ENCODE results near the gene PAQR9. TPM values are rescaled to one million over a fixed set of nuclear protein-coding genes. Genes with fewer than 3 reads are reported as not detected.

The PAQR9 gene
- total and polyA plus RNA-seq, 2 of the 13 experiments (the other 11 are each of a cell fraction or from before 2014, with no cell fraction given) = 3.7 to 10.3 TPM

- Histone ChIP-seq H3K79me2 (ENCODE audit: insufficient read depth, low read length) (no peaks in the 10 kb centered on the region), H4K20me1 (ENCODE audit: insufficient read depth, low read length) (no peaks in the 10 kb centered on the region), H3K4me3 (replicated peaks in 1 of 3; ENCODE audit: insufficient read depth in 1 of 3, low read depth in 2 of 3, low read length in 3 of 3) (no peak overlapping the region), H3K4me2 (ENCODE audit: low read depth, low read length) (peak overlapping the region; percentile 48), H2AFZ (ENCODE audit: low read length) (no peak overlapping the region), H3K36me3 (replicated peaks in 1 of 2; ENCODE audit: control insufficient read depth in 1 of 2, insufficient read depth in 2 of 2, low read length in 2 of 2) (no peaks in the 10 kb centered on the region), H3K27me3 (ENCODE audit: control insufficient read depth in 1 of 2, insufficient read depth in 2 of 2, low read length in 2 of 2) (no peaks in the 10 kb centered on the region; a peak in 1 of 5 replicates), H3K4me1 (ENCODE audit: insufficient read depth, low read length) (peaks cover 43% of the 10 kb centered on the region), H3K9ac (ENCODE audit: insufficient read depth, low read depth, low read length) (no peak overlapping the region), H3K9me3 (ENCODE audit: low read length) (no peaks in the 10 kb centered on the region), H3K27ac (ENCODE audit: extremely low read length, insufficient read depth, low read length) (peak overlapping the region; percentile 28)
- in situ Hi-C loops (cut with HindIII; ENCODE audit: extremely low pct_ligation_motif_present, low pct_unique_long_range_greater_than_20kb) = no loop called here
- BruUV-seq (replicated peaks) = no TSS peak
- FAIRE-seq (no peak), ATAC-seq (peak; percentile 73), DNase-seq (ENCODE audit: low spot score) (no peak)
- CTCF ChIA-PET (ENCODE audit: low intra/inter-chr PET ratio, low total read pairs) = no interaction called here
- 49% methylated on average over 8 of the region's 8 CpGs for WGBS (ENCODE audit: low lambda C conversion rate)
- intact Hi-C loops (cut with micrococcal nuclease; ENCODE audit: unreplicated experiment) = no loop called here
- POLR2A ChIA-PET = interaction anchor here (1.3 to 4.1 kb wide), 3 partner anchors 9 to 12 kb away, joined by 5 to 27 read pairs (median 5); no protein-coding TSS in a partner anchor
- TF ChIP-seq EHMT2 (IDR thresholded peaks at IDR 0.05; ENCODE audit: borderline replicate concordance, low read depth, low read length) (no peak), ZNF468 (CRISPR knock-in tag; IDR thresholded peaks at IDR 0.05) (no peak), ZNF558 (CRISPR knock-in tag; IDR thresholded peaks at IDR 0.05; ENCODE audit: borderline replicate concordance) (no peak), ZNF749 (CRISPR knock-in tag; IDR thresholded peaks at IDR 0.05; ENCODE audit: borderline replicate concordance) (no peak), SOX13 (IDR thresholded peaks at IDR 0.05) (no peak), SOX13 (CRISPR knock-in tag; conservative IDR thresholded peaks at IDR 0.05 in 1 of 2, IDR thresholded peaks at IDR 0.05 in 1 of 2) (no peak), ZNF263 (CRISPR knock-in tag; IDR thresholded peaks at IDR 0.05) (no peak), ZBTB14 (CRISPR knock-in tag; IDR thresholded peaks at IDR 0.05) (no peak), TRIM24 (CRISPR knock-in tag; IDR thresholded peaks at IDR 0.05) (no peak), ZNF691 (CRISPR knock-in tag; IDR thresholded peaks at IDR 0.05; ENCODE audit: borderline replicate concordance, low read depth) (no peak), CBX1 (IDR thresholded peaks at IDR 0.05; ENCODE audit: low read depth) (no peak), ZNF329 (CRISPR knock-in tag; IDR thresholded peaks at IDR 0.05; ENCODE audit: low read depth) (peak; percentile 99), KDM3A (CRISPR knock-in tag; IDR thresholded peaks at IDR 0.05; ENCODE audit: low read depth) (no peak), ZNF780A (CRISPR knock-in tag; IDR thresholded peaks at IDR 0.05) (no peak), NBN (conservative IDR thresholded peaks at IDR 0.05) (no peak), POLR2G (IDR thresholded peaks at IDR 0.05; ENCODE audit: low read depth, low read length) (no peak), SKIL (CRISPR knock-in tag; IDR thresholded peaks at IDR 0.05; ENCODE audit: borderline replicate concordance) (no peak), ZNF619 (CRISPR knock-in tag; IDR thresholded peaks at IDR 0.05) (no peak), ZNF644 (CRISPR knock-in tag; IDR thresholded peaks at IDR 0.05; ENCODE audit: low read depth) (no peak)
Observed at GRCh38 chr3:142952272-142953193, 10.9 kb downstream of the PAQR9 start.
